PC-3 (cell line): ENCODE results near the gene ZNF343. TPM values are rescaled to one million over a fixed set of nuclear protein-coding genes. Genes with fewer than 3 reads are reported as not detected.

Experiments
- ATAC-seq: fragments of 200-7000 bp; cut with Tn5 transposase; 2 replicates; pipeline ENCODE4 v1.9.1; 2020; ENCODE audit warnings: mild to moderate bottlenecking, moderate library complexity
- BruUV-seq: library from RNA; stranded (reverse); fragments of 400-500 nt; replicated peaks from 2 replicates; lab custom pipeline; 2021; lab: Mats Ljungman, UMichigan
- CTCF ChIA-PET: fragments of 300-600 bp; sonication (Branson Sonifier 250); formaldehyde crosslinking; loops from one replicate; lab custom pipeline; 2022; ENCODE audit warnings: antibody characterized with exemption; lab: Charles Lee
- POLR2A ChIA-PET: fragments of 300-600 bp; sonication (Branson Sonifier 250); formaldehyde crosslinking; loops from one replicate; lab custom pipeline; 2022; ENCODE audit warnings: antibody characterized with exemption; ENCODE audit not compliant: unreplicated experiment; lab: Charles Lee
- DNase-seq: peaks from one replicate; pipeline ENCODE4 v3.0.0-alpha.2; 2015
- H2AFZ ChIP-seq: fragments of 300-600 bp; sonication (generic); 2 replicates; pipeline ENCODE4 v1.6.0; 2016; ENCODE audit warnings: antibody characterized with exemption, low read length
- H3F3A ChIP-seq: fragments of 300-600 bp; sonication (generic); one replicate; pipeline ENCODE4 v1.6.0; 2017; ENCODE audit warnings: antibody characterized with exemption, low read length, control low read depth, mild to moderate bottlenecking; ENCODE audit not compliant: unreplicated experiment
- H3K27ac ChIP-seq: fragments of 300-600 bp; sonication (generic); 2 replicates; pipeline ENCODE4 v1.5.1; 2016; ENCODE audit warnings: mild to moderate bottlenecking, low read length
- H3K27me3 ChIP-seq: fragments of 300-600 bp; sonication (generic); 2 replicates; pipeline ENCODE4 v1.6.1; 2016; ENCODE audit warnings: low read length, mixed read lengths
- H3K36me3 ChIP-seq: fragments of 300-600 bp; sonication (generic); 2 replicates; pipeline ENCODE4 v1.6.1; 2016; ENCODE audit warnings: low read depth, mixed run types, low read length, mixed read lengths
- H3K4me1 ChIP-seq: fragments of 300-600 bp; sonication (generic); 2 replicates; pipeline ENCODE4 v1.5.1; 2016; ENCODE audit warnings: low read length; ENCODE audit not compliant: insufficient read depth
- H3K4me2 ChIP-seq: fragments of 300-600 bp; sonication (generic); 2 replicates; pipeline ENCODE4 v1.6.0; 2016; ENCODE audit warnings: low read length
- H3K4me3 ChIP-seq: fragments of 300-600 bp; sonication (generic); 2 replicates; pipeline ENCODE4 v1.5.1; 2016; ENCODE audit warnings: mild to moderate bottlenecking, low read length, mixed read lengths
- H3K79me2 ChIP-seq: fragments of 300-600 bp; sonication (generic); 2 replicates; pipeline ENCODE4 v1.6.1; 2017; ENCODE audit warnings: low read length, mixed read lengths
- H3K9ac ChIP-seq: fragments of 300-600 bp; sonication (generic); 2 replicates; pipeline ENCODE4 v1.6.0; 2016; ENCODE audit warnings: mild to moderate bottlenecking, low read length
- H3K9me2 ChIP-seq: fragments of 300-600 bp; sonication (generic); replicated peaks from 2 replicates; pipeline ENCODE4 v1.6.1; 2016; ENCODE audit warnings: mixed run types, low read length, mixed read lengths
- H3K9me3 ChIP-seq: fragments of 300-600 bp; sonication (generic); 2 replicates; pipeline ENCODE4 v1.6.1; 2016; ENCODE audit warnings: low read length, mixed read lengths
- H4K20me1 ChIP-seq: fragments of 300-600 bp; sonication (generic); 2 replicates; pipeline ENCODE4 v1.6.1; 2016; ENCODE audit warnings: low read length, mixed read lengths
- EZH2 ChIP-seq: fragments of 300-600 bp; sonication (generic); IDR thresholded peaks from one replicate; pipeline ENCODE4 v1.6.1; 2017; ENCODE audit warnings: antibody characterized with exemption, mild to moderate bottlenecking, low read length; ENCODE audit not compliant: unreplicated experiment
- EZH2phosphoT487 ChIP-seq: fragments of 300-600 bp; sonication (generic); IDR thresholded peaks from 2 replicates; pipeline ENCODE4 v1.6.1; 2018; ENCODE audit warnings: mild to moderate bottlenecking, antibody characterized with exemption, low read length, borderline replicate concordance
- intact Hi-C: fragments of 100-400 bp; cut with micrococcal nuclease; formaldehyde crosslinking; loops from 2 replicates; pipeline ENCODE4 v1.9.0; 2023
- total RNA-seq: library from RNA; depleted of rRNA; stranded (reverse); fragments of >200 nt; gene quantifications from 2 replicates; pipeline ENCODE4 v1.2.3, GENCODE V29; 2014
- TF ChIP-seq, protein P1 (sequence below): fragments of 300-600 bp; sonication (generic); conservative IDR thresholded peaks from 2 replicates; pipeline ENCODE4 v1.5.1; 2017; ENCODE audit warnings: antibody characterized with exemption, low read depth, mild to moderate bottlenecking, low read length

The ZNF343 gene
- total RNA-seq, 1 experiment from 2014 or later: 7.7 TPM

- intact Hi-C loops: no loop called here
- Histone ChIP-seq H3K27ac (no peak overlapping the region), H3K36me3 (no peaks in the 10 kb centered on the region), H3K4me3 (no peak overlapping the region), H3K4me2 (no peak overlapping the region), H3K27me3 (no peaks in the 10 kb centered on the region), H2AFZ (no peak overlapping the region), H4K20me1 (no peaks in the 10 kb centered on the region), H3F3A (no peaks in the 10 kb centered on the region), H3K9me3 (no peaks in the 10 kb centered on the region), H3K79me2 (no peaks in the 10 kb centered on the region), H3K9me2 (no peaks in the 10 kb centered on the region), H3K4me1 (no peaks in the 10 kb centered on the region), H3K9ac (no peak overlapping the region)
- no peak for TF ChIP-seq EZH2
- TF ChIP-seq, protein P1, sequence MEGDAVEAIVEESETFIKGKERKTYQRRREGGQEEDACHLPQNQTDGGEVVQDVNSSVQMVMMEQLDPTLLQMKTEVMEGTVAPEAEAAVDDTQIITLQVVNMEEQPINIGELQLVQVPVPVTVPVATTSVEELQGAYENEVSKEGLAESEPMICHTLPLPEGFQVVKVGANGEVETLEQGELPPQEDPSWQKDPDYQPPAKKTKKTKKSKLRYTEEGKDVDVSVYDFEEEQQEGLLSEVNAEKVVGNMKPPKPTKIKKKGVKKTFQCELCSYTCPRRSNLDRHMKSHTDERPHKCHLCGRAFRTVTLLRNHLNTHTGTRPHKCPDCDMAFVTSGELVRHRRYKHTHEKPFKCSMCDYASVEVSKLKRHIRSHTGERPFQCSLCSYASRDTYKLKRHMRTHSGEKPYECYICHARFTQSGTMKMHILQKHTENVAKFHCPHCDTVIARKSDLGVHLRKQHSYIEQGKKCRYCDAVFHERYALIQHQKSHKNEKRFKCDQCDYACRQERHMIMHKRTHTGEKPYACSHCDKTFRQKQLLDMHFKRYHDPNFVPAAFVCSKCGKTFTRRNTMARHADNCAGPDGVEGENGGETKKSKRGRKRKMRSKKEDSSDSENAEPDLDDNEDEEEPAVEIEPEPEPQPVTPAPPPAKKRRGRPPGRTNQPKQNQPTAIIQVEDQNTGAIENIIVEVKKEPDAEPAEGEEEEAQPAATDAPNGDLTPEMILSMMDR: no peak
- TF ChIP-seq EZH2phosphoT487: no peak
- CTCF ChIA-PET: no interaction called here
- ATAC-seq (no peak), DNase-seq (no peak)
- POLR2A ChIA-PET: no interaction called here
- BruUV-seq: no TSS peak
Measured at GRCh38 chr20:2519115-2519809, 10.5 kb upstream of the ZNF343 start.

GRCh38 chr20:2518558-2518957 is 9.8 kb upstream of the ZNF343 start:
- DNase-seq (no peak), ATAC-seq (no peak)
- Histone ChIP-seq H3K4me3 (no peak overlapping the region), H3K79me2 (no peaks in the 10 kb centered on the region), H3K4me2 (no peak overlapping the region), H3K27me3 (no peaks in the 10 kb centered on the region), H3K4me1 (no peaks in the 10 kb centered on the region), H3K9me2 (no peaks in the 10 kb centered on the region), H3K36me3 (no peaks in the 10 kb centered on the region), H3K9ac (no peak overlapping the region), H4K20me1 (no peaks in the 10 kb centered on the region), H3F3A (no peaks in the 10 kb centered on the region), H2AFZ (no peak overlapping the region), H3K9me3 (no peaks in the 10 kb centered on the region), H3K27ac (no peak overlapping the region)
- BruUV-seq: no TSS peak
- ChIA-PET CTCF (no interaction called here), POLR2A (no interaction called here)
- TF ChIP-seq, protein P1: no peak
- no peak for TF ChIP-seq EZH2
- intact Hi-C loops: no loop called here

- Histone ChIP-seq H3K9ac (no peak overlapping the region), H3K4me2 (no peak overlapping the region), H3K9me2 (no peaks in the 10 kb centered on the region), H4K20me1 (no peaks in the 10 kb centered on the region), H3K27ac (no peak overlapping the region), H3K36me3 (no peaks in the 10 kb centered on the region), H3K27me3 (no peaks in the 10 kb centered on the region), H3K79me2 (no peaks in the 10 kb centered on the region), H3K4me3 (no peak overlapping the region), H3F3A (no peaks in the 10 kb centered on the region), H3K4me1 (no peaks in the 10 kb centered on the region), H2AFZ (no peak overlapping the region), H3K9me3 (no peaks in the 10 kb centered on the region)
- DNase-seq: no peak
- ChIA-PET POLR2A (no interaction called here), CTCF (no interaction called here)
- no TSS peak for BruUV-seq
- TF ChIP-seq EZH2: no peak
- no peak for TF ChIP-seq EZH2phosphoT487
- TF ChIP-seq, protein P1: no peak
- intact Hi-C loops: no loop called here
- no peak for ATAC-seq
Measured at GRCh38 chr20:2518096-2518495, 9.4 kb upstream of the ZNF343 start.
